Ovary (tissue), 9 donors: ENCODE results near the gene DCUN1D1. TPM values are rescaled to one million over a fixed set of nuclear protein-coding genes. Genes with fewer than 3 reads are reported as not detected.

Experiments used
- DNase-seq, 5 donors: peaks; one replicate each; pipeline ENCODE4 v3.0.0-alpha.2; 2019 to 2020
- H3K27ac ChIP-seq, 2 donors: fragments of 200-600 bp; one replicate each; pipeline versions ENCODE4 v1.5.1 to v1.8.0; 2019 to 2022
- H3K27me3 ChIP-seq: fragments of 200-600 bp; one replicate; pipeline ENCODE4 v1.8.0; 2022
- H3K36me3 ChIP-seq: fragments of 200-600 bp; sonication (generic); one replicate; pipeline ENCODE4 v1.5.1; 2019
- H3K4me1 ChIP-seq: one replicate; pipeline ENCODE4 v1.8.1; 2013; ENCODE audit warnings: mild to moderate bottlenecking, moderate library complexity; ENCODE audit not compliant: insufficient read depth
- H3K4me3 ChIP-seq: fragments of 200-600 bp; sonication (generic); one replicate; pipeline ENCODE4 v1.5.1; 2017
- H3K9me3 ChIP-seq, 2 donors: fragments of 200-600 bp in 1 of 2; sonication (generic) in 1 of 2; one replicate each; pipeline versions ENCODE4 v1.5.1 to v1.8.1; 2013 to 2019; ENCODE audit warnings: mild to moderate bottlenecking in 1 of 2, moderate library complexity in 1 of 2
- EP300 ChIP-seq: sonication (generic); formaldehyde crosslinking; IDR thresholded peaks from one replicate; pipeline ENCODE4 v1.6.1; 2017; ENCODE audit warnings: antibody characterized with exemption
- POLR2A ChIP-seq: fragments of 450-650 bp; IDR thresholded peaks from one replicate; pipeline ENCODE4 v1.6.1; 2017; ENCODE audit warnings: antibody characterized with exemption, mild to moderate bottlenecking, moderate library complexity
- WGBS, 3 donors: extraction: QIAGEN DNeasy Blood & Tissue Kit in 1 of 3; methylation state at CpG; one replicate each; pipeline versions ENCODE4 v1.1.5 to v1.1.7; 2013 to 2017; 5-methylcytosine and 5-hydroxymethylcytosine counted together
- intact Hi-C, 4 donors: fragments of 100-400 bp; cut with DNase I; formaldehyde crosslinking; loops; one replicate each; pipeline versions ENCODE4 v1.11.0 to v1.15.1; 2022 to 2023
- polyA plus RNA-seq, 2 donors: library from polyadenylated mRNA; stranded (reverse); fragments of 200-250 nt in 1 of 2; fragments of 350-450 nt in 1 of 2; fragmentation: Illumina TruSeq in 1 of 2; extraction: RNeasy Lipid Tissue Mini Kit (QIAGEN cat#74804) in 1 of 2; gene quantifications; one replicate each; pipeline ENCODE4 v1.2.3, GENCODE V29; 2013 to 2014
- total RNA-seq, 7 donors: library from RNA; depleted of rRNA in 2 of 7; stranded (reverse); fragments of >200 nt in 2 of 7; fragmentation: NEBNext Ultra II Directional in 3 of 7; extraction: Animal tissue kit (Norgen Biotek cat#: 25700) in 3 of 7; gene quantifications; one replicate each; pipeline versions ENCODE4 v1.1.0 to v1.2.4, GENCODE V29; 2016 to 2023
- TF ChIP-seq, protein P1 (sequence below), 3 donors: fragments of 450-650 bp in 2 of 3; fragments of 200-600 bp in 1 of 3; IDR thresholded peaks; one replicate each; pipeline versions ENCODE4 v1.5.1 to v1.8.0; 2016 to 2022; ENCODE audit warnings: antibody characterized with exemption in 3 of 3, mild to moderate bottlenecking in 1 of 3
- donor health status: DM: no; HTN: no; CAD: no; lungs with moderate emphysema.
- donor health status: DM: no; HTN: no; CAD: no.
- donor health status: Bipolar disorder and iron deficiency.
- donor health status: DM: yes; HTN: yes; CAD: no.
- donor health status: DM: no; HTN: no; CAD: no.
- donor health status: DM: yes; HTN: yes; CAD: no.

DCUN1D1 gene
- total and polyA plus RNA-seq, 9 donors: 7.7 to 42.7 (median 40.2) TPM

DNA sequence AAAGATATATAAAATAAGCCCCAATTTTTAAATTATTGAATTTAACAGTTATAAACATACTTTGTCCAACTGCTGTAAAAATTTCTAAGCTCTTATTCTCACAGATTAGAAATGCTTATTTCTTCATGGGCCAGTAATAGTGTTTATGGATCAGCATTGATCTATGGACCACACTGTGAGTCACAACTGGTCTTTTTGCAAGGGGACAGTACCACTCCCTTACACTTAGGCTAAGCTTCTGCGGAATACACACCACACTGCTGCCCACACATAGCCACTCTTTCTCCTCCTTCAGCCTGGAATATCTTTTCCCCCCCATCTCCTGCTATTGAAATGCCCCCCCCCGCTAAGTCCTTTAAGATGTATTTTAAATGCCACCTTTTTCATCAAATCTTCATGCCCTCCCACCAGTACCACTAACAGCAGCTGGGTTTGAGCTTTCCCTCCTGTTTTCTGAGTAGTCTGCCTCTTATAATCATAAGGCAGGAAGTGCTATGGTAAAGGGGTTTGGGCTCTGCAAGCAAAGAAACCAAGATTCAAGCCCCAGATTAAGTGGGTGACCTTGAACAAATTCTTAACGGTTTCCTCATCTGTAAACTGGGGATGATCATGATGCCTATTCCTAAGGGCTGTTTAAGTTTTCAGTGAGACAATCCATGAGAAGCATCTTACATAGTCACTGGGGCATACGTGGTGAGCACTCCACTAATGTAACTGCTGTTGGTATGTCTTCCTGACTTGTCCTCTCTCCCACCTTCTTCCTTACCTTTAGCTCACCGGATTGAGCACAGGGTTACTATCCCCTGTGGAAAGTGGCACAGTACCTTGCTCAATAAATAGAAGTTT, 69.2 kb downstream of the DCUN1D1 start:
- intact Hi-C loops: no loop called here
- H3K36me3 ChIP-seq: no peaks in the 10 kb centered on the region
- 83 to 90% (median 87%) methylated on average over 5 of the region's 5 CpGs for WGBS, 3 donors

DNA sequence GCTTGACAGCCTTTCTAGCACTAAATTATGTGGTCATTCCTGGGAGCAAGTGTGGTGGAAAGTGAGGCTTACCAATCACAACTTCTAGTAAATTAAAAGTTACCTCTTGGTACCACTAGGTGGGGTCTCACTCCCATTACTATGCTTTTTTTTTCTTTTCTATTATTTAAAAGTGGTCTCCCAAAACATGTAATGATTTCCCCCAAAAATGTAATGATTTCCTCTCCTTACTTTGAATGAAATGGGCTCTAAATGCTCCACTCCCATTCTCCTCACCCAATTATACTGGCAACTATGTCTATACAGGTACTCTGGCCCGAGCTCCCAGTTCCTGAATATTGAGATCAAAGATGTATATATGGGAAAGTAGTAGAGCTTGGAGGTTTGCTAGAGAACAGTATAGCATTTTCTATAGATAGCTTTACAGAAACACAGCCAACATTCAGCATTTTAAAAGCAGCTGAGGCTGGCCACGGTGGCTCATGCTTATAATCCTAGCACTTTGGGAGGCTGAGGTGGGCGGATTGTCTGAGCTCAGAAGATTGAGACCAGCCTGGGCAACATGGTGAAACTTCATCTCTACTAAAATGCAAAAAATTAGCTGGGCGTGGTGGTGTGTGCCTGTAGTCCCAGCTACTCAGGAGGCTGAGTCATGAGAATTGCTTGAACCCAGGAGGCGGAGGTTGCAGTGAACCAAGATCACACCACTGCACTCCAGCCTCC, 70.9 kb downstream of the DCUN1D1 start:
- Histone ChIP-seq H3K4me1 (no peaks in the 10 kb centered on the region), H3K36me3 (no peaks in the 10 kb centered on the region), H3K4me3 (no peak overlapping the region), H3K9me3 (no peaks in the 10 kb centered on the region), H3K27ac (no peak overlapping the region), H3K27me3 (no peaks in the 10 kb centered on the region)
- TF ChIP-seq, protein P1, sequence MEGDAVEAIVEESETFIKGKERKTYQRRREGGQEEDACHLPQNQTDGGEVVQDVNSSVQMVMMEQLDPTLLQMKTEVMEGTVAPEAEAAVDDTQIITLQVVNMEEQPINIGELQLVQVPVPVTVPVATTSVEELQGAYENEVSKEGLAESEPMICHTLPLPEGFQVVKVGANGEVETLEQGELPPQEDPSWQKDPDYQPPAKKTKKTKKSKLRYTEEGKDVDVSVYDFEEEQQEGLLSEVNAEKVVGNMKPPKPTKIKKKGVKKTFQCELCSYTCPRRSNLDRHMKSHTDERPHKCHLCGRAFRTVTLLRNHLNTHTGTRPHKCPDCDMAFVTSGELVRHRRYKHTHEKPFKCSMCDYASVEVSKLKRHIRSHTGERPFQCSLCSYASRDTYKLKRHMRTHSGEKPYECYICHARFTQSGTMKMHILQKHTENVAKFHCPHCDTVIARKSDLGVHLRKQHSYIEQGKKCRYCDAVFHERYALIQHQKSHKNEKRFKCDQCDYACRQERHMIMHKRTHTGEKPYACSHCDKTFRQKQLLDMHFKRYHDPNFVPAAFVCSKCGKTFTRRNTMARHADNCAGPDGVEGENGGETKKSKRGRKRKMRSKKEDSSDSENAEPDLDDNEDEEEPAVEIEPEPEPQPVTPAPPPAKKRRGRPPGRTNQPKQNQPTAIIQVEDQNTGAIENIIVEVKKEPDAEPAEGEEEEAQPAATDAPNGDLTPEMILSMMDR (IDR thresholded peaks at IDR 0.05): no peak
- TF ChIP-seq POLR2A (no peak), EP300 (no peak)
- DNase-seq: no peak
- 93 to 94% (median 94%) methylated on average over 5 of the region's 5 CpGs for WGBS, 3 donors
- intact Hi-C loops: no loop called here

More for the DNA sequence above, 69.2 kb downstream of the DCUN1D1 start:
- Histone ChIP-seq H3K9me3 (no peaks in the 10 kb centered on the region), H3K4me3 (no peak overlapping the region), H3K27ac (no peak overlapping the region), H3K4me1 (no peaks in the 10 kb centered on the region), H3K27me3 (no peaks in the 10 kb centered on the region)
- TF ChIP-seq POLR2A (no peak), EP300 (no peak)
- TF ChIP-seq, protein P1 (IDR thresholded peaks at IDR 0.05): no peak
- no peak for DNase-seq

DNA sequence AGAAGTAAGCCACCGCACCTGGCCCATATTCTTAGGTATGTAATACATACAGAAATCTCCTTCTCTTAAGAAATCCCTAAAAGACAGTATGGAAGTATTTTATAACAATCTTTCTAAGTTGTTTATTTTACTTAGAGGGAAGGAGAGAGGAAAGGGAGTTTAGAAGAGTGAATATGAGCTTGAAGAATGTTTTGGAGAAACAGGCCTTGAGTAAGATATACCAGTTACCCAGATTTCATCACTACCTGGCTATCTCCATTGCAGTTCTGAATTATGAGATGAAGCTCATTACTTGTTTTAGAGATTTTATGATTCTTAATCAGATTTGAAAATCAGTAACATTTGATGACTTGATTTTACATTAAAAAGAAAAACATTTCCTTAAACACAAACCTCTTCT, 71.9 kb downstream of the DCUN1D1 start:
- 81 to 100% (median 97%) methylated on average over 1 of the region's 1 CpG for WGBS, 3 donors
- no peak overlapping the region for H3K4me3 ChIP-seq
- TF ChIP-seq POLR2A (no peak), EP300 (no peak)
- no peak for DNase-seq
- H3K9me3 ChIP-seq: no peaks in the 10 kb centered on the region
- H3K27ac ChIP-seq: no peak overlapping the region
- no peaks in the 10 kb centered on the region for H3K27me3 ChIP-seq
- intact Hi-C loops: no loop called here
- no peaks in the 10 kb centered on the region for H3K36me3 ChIP-seq
- H3K4me1 ChIP-seq: no peaks in the 10 kb centered on the region

DNA sequence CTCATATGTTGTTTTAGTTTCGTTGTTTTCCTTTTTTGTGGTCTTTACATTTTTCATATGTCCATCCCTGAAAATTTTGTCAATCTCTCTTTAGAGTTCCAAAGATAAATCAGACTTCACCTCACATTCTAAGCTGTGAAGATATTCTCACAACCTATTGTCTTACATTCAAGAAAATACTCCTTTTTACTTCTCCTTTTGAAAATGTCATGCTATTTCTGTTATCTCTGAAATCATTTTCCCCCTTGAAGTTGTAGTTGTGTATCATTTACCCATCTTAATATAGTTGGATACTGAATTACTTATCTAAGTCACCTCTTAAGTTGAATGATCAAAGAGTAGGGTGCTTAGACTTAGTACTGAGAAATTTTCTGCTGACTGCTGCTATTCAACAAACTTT, 74.3 kb downstream of the DCUN1D1 start:
- H3K36me3 ChIP-seq: no peaks in the 10 kb centered on the region
- no peaks in the 10 kb centered on the region for H3K9me3 ChIP-seq
- WGBS, 3 donors: 90 to 97% (median 97%) methylated on average over 1 of the region's 1 CpG
- H3K4me3 ChIP-seq: no peak overlapping the region
- H3K4me1 ChIP-seq: no peaks in the 10 kb centered on the region
- no peak for TF ChIP-seq POLR2A
- TF ChIP-seq EP300: no peak
- TF ChIP-seq, protein P1 (IDR thresholded peaks at IDR 0.05): no peak
- DNase-seq: no peak
- intact Hi-C loops: no loop called here
- no peaks in the 10 kb centered on the region for H3K27me3 ChIP-seq
- H3K27ac ChIP-seq: no peak overlapping the region
